Measurements from ENCODE around the gene FSD1L.

- TF ChIP-seq, protein P1, sequence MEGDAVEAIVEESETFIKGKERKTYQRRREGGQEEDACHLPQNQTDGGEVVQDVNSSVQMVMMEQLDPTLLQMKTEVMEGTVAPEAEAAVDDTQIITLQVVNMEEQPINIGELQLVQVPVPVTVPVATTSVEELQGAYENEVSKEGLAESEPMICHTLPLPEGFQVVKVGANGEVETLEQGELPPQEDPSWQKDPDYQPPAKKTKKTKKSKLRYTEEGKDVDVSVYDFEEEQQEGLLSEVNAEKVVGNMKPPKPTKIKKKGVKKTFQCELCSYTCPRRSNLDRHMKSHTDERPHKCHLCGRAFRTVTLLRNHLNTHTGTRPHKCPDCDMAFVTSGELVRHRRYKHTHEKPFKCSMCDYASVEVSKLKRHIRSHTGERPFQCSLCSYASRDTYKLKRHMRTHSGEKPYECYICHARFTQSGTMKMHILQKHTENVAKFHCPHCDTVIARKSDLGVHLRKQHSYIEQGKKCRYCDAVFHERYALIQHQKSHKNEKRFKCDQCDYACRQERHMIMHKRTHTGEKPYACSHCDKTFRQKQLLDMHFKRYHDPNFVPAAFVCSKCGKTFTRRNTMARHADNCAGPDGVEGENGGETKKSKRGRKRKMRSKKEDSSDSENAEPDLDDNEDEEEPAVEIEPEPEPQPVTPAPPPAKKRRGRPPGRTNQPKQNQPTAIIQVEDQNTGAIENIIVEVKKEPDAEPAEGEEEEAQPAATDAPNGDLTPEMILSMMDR (IDR thresholded peaks at IDR 0.05), result no peak
- no peak for TF ChIP-seq POLR2A (IDR thresholded peaks at IDR 0.05)
Observed at GRCh38 chr9:105443121-105443520, 4.7 kb upstream of the FSD1L start.

Measured in lower leg skin (tissue), 3 donors.